Activated T-cell treated with anti-CD3 and anti-CD28 coated beads, Interleukin-2, amount 50 U/mL, for 48 hours (primary cell): ENCODE results near the gene HOMER3.

Experiments
- DNase-seq, 2 experiments: peaks; one replicate each; pipeline ENCODE4 v3.0.0-alpha.2; 2020

The HOMER3 gene

GRCh38 chr19:18900700-18901481 lies 40.1 kb downstream of the HOMER3 start:
- DNase-seq = no peak

GRCh38 chr19:18899624-18900560 lies 41.1 kb downstream of the HOMER3 start:
- no peak for DNase-seq

DNA sequence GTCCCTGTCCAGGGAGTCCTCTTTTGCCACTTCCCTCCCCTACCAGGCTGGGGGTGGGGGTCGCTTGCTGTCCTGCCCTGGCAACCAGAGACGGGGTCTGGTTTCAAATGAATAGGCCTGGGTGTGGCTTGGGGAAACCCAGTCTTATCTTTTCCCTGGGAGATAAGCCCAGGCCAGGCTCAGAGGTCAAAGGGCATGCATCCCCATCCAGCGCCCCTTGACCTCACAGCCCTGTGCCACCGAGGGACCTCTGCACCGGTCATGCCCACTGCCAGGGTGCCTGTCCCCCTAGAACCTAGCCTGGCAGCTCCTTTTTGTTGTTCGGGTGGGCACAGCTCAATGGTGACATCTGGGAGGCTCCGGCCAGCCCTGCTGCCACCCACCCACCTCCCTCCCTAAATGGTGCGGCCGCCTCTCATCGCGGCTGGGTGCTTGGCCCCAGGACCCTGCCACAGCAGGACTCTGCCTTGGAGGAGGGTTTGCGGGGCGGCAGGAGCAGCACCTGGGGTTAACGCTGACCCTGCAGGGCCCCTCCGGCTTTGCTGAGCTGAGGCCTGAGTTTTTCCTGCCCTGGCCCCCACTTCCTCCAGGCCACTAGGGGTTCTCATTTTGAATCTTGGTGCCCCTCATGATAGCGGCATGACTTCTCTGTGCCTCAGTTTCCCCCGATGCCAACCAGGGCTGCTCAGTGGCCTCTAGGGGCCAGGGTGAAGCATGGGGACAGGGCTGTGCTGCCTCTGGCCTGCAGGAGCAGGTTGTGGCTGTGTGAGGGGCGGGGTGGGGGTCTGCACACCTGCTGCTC lies 42.2 kb downstream of the HOMER3 start:
- DNase-seq = no peak

GRCh38 chr19:18898081-18898606 lies 42.9 kb downstream of the HOMER3 start:
- no peak for DNase-seq

DNA sequence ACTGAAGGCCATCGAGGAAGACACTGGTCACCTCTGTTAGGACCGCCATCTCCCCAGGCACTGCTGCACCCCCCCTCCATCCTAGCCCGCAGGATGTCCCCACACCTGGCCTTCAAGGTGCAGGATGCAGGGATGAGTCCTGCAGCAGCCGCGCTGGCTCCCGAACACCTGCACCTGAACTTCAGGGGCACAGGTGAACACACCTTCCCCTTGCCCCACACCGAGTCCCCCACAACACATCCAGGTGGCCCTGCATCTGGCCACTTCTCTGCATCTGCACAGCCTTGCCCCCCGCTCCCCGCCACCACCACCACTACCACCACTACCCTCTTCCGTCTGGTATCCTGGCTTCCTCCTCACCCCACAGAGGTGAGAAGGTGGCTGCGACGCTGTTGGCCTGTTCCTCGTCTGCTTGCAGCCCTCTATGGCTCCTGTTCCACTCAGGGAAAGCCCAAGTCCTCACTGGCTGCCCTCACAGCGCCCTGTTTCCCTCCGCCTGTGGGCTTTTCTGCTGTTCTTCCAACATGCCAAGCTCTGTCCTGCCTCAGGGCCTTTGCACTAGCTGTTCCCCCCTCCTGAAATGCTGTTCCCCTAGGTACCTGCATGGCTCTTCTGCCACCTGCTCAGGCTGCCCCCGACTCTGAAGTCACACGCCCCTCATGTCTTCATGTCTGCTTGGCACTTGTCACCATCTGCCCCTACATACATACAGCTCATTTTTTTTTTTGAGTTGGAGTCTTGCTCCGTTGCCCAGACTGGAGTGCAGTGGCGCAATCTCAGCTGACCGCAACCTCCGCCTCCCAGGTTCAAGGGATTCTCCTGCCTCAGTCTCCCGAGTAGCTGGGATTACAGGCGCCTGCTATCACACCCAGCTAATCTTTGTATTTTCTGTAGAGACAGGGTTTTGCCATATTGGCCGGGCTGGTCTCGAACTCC lies 43.7 kb downstream of the HOMER3 start:
- DNase-seq = peak in 1 of 2 experiments; percentile 28

- DNase-seq = peak in 1 of 2 experiments; percentile 35
Observed at GRCh38 chr19:18896421-18896841, 44.6 kb downstream of the HOMER3 start.

DNA sequence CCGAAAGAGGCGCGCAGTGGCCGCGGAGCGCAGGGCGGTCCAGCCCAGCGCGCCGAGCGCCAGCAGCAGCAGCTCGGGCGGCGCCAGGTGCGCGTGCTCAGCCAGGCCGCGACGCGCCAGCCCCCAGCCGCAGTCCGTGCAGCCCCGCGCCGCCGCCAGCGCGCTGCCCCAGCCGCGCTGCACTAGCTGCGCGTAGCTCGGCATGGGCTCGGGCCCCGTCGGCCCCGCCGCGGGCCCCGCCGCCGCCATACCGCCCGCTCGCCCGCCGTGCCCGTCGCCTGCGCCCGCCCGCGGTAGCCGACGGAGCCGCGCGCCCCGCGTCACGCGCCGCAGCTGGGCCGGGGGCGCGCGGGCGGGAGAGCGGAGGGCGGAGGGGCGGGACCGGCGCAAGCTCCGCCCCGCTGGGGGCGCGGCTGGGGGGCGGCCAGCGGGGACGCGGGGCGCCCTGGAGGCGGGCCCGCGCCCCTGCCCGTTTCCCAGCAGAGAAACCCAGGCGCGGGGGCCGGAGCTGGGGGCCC lies 45.1 kb downstream of the HOMER3 start, which contains the start of gene CERS1:
Gene CERS1, minus strand, starts transcription at position 335 of the 518 bp plus-strand sequence. Its CDS starts 86 bp downstream, at position 249.
- DNase-seq = no peak

DNA sequence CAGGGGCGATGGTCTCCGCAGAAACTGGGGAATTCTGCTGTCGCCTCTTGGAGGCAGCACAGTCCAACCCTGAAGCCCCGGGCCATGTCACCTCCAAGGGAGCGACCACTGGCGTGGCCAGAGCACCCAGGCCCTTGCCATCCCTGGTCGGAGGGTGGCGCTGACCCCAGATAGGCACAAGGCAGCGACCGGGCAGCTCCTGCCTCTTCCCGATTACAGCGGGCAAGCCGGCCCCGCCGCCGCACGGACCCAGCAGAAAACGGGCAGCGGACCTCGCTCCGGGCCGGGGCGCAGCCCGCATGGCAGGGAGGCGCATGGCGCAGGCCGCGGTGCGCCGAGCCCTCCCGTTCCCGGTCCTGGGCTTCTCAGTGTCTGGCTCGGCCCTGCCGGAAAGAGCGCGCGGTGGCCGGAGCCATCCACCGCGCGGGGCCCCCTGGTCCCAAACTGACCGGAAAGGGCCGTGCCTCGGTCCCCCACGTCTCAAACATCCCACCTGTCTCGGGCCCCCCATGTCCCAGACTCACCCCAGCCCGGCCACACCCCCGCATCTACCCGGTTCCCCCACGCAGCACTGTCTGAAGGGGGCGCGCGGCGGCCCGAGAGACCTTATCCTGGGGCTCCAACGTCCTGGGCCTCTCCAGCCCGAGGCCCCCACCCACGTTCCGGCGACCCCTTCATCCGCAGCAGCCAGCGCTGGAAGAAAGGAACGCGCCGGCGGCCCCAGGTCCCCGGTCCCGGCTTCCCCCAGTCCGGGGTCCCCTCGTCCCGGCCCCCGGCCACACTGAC lies 45.8 kb downstream of the HOMER3 start:
- DNase-seq = peak in 1 of 2 experiments; percentile 29

- no peak for DNase-seq
Observed at GRCh38 chr19:18894254-18895037, 46.6 kb downstream of the HOMER3 start.

DNA sequence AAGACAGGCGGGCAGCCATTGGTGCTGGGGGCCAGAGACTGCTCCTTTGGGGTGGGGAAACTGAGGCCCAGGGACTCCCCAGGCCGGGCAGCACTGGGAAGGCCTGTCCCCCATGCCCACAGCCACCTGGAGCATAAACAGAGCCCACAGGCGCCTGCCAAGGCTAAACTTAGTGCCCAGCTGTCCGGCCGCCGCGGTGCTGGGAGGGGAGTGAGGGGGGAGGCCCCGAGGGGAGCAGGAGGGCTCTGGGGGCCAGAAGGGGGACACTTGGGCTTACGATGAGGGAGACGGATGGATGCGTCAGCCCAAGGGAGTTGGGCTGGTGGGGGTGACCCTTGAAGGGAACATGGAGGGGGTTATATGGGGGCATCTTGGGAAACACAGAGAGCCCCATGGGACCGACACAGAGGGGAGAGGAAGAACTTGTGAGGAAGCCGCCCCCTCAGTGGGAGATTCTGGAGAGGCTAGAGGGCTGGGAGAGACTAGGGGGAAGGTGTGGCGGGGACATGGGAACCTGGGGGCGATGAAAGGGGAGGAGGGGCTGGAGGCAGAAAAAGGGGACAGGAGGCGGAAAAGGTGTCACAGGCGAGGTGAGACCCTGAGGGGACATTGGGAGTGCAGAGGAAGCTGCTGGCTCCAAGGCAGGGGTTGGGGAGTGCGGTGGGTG lies 47.3 kb downstream of the HOMER3 start:
- no peak for DNase-seq

DNA sequence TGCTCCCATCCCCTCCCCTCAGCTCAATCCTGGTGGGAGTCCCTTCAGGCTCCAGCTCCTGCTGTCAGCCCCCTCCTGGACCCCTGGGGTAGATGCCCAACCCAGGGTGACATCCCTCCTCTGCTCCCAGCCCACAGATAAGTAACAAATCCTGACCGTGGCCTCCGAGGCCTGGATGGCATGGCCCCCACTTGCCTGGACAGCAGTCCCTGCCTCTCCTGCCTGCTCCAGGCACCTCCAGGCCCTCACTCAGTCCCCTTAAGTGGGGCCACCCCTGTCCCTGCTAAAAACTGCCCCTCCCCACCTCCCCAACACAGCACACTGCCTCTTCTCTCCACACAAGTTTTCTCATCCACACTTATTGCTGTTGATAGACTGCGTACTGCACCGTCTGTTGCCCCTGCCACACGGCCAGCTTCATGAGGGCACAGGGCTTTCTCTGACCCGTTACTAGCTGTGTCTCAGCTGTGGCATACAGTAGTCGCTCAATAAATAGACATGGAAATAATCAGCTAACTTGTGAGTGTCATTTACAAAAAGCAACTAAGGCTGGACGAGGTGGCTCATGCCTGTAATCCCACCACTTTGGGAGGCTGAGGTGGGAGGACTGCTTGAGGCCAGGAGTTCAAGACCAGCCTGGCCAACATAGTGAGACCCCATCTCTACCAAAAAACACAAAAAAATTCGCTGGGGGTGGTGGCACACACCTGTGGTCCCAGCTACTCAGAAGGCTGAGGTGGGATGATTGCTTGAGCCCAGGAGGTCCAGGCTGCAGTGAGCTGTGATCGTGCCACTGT lies 50.9 kb downstream of the HOMER3 start:
- DNase-seq = no peak

DNA sequence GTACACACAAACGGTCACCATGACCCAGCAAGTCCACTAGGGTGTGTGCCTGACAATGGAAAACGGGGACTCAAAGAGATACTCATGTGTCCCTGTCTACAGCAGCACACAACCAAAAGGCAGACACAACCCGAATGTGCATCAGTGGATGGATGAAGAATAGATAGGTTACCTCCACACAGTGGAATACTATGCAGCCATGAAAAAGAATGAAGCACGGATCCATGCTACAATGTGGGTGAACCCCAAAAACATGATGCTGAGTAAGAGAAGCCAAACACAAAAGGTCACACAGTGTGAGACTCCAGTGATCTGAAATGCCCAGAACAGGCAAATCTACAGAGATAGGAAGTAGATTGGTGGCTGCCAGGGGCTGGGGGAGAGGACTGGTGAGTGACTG lies 54.0 kb downstream of the HOMER3 start:
- DNase-seq = no peak

GRCh38 chr19:18883526-18884304 lies 57.3 kb downstream of the HOMER3 start:
- DNase-seq = no peak

DNA sequence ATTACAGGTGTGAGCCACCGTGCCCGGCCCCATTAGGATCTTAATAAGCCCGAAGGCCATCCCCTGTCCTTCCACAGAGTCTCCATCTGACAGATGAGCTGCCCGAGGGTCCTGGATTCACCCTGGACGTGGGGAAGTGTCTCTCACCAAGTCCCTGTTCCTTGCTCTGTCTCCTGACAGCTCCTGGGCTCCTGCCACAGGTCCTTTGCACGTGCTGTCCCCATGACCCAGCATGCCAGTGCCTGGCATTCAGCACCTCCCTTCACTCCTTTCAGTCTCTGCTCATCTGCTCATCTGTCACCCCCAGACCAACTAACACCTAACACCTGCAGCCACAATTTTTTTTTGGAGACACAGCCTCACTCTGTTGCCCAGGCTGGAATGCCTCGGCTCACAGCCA lies 59.5 kb downstream of the HOMER3 start:
- DNase-seq = no peak

DNA sequence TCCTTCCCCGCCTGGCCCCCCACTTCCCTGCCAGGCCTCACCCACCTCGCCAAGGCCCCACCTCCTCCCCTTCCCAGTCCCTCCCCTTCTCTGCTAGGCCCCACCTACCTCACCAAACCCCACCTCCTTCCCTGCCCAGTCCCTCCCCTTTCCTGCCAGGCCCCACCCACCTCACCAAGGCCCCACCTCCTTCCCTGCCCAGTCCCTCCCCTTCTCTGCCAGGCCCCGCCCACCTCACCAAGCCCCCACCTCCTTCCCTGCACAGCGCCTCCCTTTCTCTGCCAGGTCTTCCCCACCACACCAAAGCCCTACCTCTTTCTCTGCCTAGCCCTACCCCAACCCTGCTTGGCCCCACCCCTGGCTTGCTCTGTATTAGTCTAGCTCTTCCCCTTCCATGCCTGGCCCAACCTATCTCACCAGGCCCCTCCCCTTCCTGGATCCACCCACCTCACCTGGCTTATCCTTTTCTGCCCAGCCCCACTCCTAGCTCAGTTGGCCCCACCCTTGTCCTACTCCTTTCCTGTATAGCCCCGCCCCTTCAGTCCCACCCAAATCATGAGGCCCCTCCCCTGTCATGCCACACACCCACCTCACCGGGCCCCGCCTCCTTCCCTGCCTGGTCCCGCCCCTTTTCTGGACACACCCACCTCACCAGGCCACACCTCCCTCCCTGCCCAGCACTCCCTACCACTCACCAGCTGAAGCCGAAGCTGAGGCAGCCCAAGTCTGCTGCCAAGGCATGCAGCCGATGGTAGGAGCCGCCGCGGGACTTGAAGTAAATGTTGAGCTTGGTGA lies 61.2 kb downstream of the HOMER3 start:
- peak; percentile 59 to 66 for DNase-seq
